GM23338 (cell line): ENCODE results near the gene PSAPL1. TPM values are rescaled to one million over a fixed set of nuclear protein-coding genes. Genes with fewer than 3 reads are reported as not detected.

Source experiments
- ATAC-seq: fragments of 200-7000 bp; cut with Tn5 transposase; 3 replicates; pipeline ENCODE4 v1.9.1; 2020
- DNase-seq: peaks from one replicate; pipeline ENCODE4 v3.0.0-alpha.2; 2015; ENCODE audit warnings: low spot score
- H2AFZ ChIP-seq: fragments of 200-600 bp; sonication (generic); 2 replicates; pipeline ENCODE4 v1.8.0; 2016; ENCODE audit warnings: antibody characterized with exemption, mild to moderate bottlenecking, moderate library complexity
- H3F3A ChIP-seq: fragments of 200-600 bp; sonication (generic); replicated peaks from 2 replicates; pipeline ENCODE4 v1.8.0; 2017; ENCODE audit warnings: antibody characterized with exemption, mixed run types, low read depth
- H3K27ac ChIP-seq: fragments of 200-600 bp; sonication (generic); 2 replicates; pipeline ENCODE4 v1.6.1; 2016; ENCODE audit warnings: low read depth
- H3K27me3 ChIP-seq: fragments of 200-600 bp; sonication (generic); 2 replicates; pipeline ENCODE4 v1.8.0; 2016; ENCODE audit warnings: mild to moderate bottlenecking, mixed run types, moderate library complexity; ENCODE audit not compliant: insufficient read depth
- H3K36me3 ChIP-seq: fragments of 200-600 bp; sonication (generic); 2 replicates; pipeline ENCODE4 v1.8.0; 2016; ENCODE audit warnings: mild to moderate bottlenecking; ENCODE audit not compliant: insufficient read depth
- H3K4me1 ChIP-seq: fragments of 200-600 bp; sonication (generic); 2 replicates; pipeline ENCODE4 v1.8.0; 2016; ENCODE audit warnings: mild to moderate bottlenecking, moderate library complexity; ENCODE audit not compliant: insufficient read depth
- H3K4me2 ChIP-seq: fragments of 200-600 bp; sonication (generic); 2 replicates; pipeline ENCODE4 v1.7.1; 2017; ENCODE audit warnings: mixed run types
- H3K4me3 ChIP-seq: fragments of 200-600 bp; sonication (generic); 2 replicates; pipeline ENCODE4 v1.6.1; 2016; ENCODE audit warnings: mixed run types
- H3K79me2 ChIP-seq: fragments of 200-600 bp; sonication (generic); replicated peaks from 2 replicates; pipeline ENCODE4 v1.8.0; 2017; ENCODE audit warnings: mild to moderate bottlenecking; ENCODE audit not compliant: insufficient read depth
- H3K9me2 ChIP-seq: fragments of 200-600 bp; sonication (generic); 2 replicates; pipeline ENCODE4 v1.8.0; 2017; ENCODE audit not compliant: insufficient read depth
- H4K20me1 ChIP-seq: fragments of 200-600 bp; sonication (generic); replicated peaks from 2 replicates; pipeline ENCODE4 v1.8.0; 2017; ENCODE audit warnings: mild to moderate bottlenecking; ENCODE audit not compliant: insufficient read depth
- H3K27ac Mint-ChIP-seq: 2 replicates; pipeline ENCODE4 v1.8.0; 2020; ENCODE audit warnings: inconsistent platforms, mild to moderate bottlenecking, moderate library complexity, mixed read lengths
- H3K27me3 Mint-ChIP-seq: 3 replicates; pipeline ENCODE4 v1.8.0; 2022; ENCODE audit warnings: low read depth, mild to moderate bottlenecking, moderate library complexity, mixed read lengths, inconsistent platforms; ENCODE audit not compliant: insufficient read depth, poor library complexity
- H3K36me3 Mint-ChIP-seq: 3 replicates; pipeline ENCODE4 v1.8.0; 2021; ENCODE audit warnings: low read depth, mild to moderate bottlenecking, inconsistent platforms, moderate library complexity, mixed read lengths
- H3K4me1 Mint-ChIP-seq: 3 replicates; pipeline ENCODE4 v1.8.0; 2020; ENCODE audit warnings: mild to moderate bottlenecking, inconsistent platforms, mixed read lengths
- H3K4me3 Mint-ChIP-seq: 3 replicates; pipeline ENCODE4 v1.8.0; 2021; ENCODE audit warnings: moderate library complexity, mild to moderate bottlenecking, inconsistent platforms, mixed read lengths
- H3K9me3 Mint-ChIP-seq: 3 replicates; pipeline ENCODE4 v1.8.0; 2020; ENCODE audit warnings: moderate library complexity, mild to moderate bottlenecking, inconsistent platforms, mixed read lengths
- CREB1 ChIP-seq: fragments of 250-450 bp; sonication (Bioruptor Pico); IDR thresholded peaks from 2 replicates; pipeline ENCODE4 v1.5.0; 2020; ENCODE audit warnings: low read depth, mild to moderate bottlenecking, moderate library complexity
- JUNB ChIP-seq: IDR thresholded peaks from one replicate; pipeline ENCODE4 v1.6.1; 2016; ENCODE audit warnings: antibody characterized with exemption; ENCODE audit not compliant: unreplicated experiment
- NANOG ChIP-seq: IDR thresholded peaks from 2 replicates; pipeline ENCODE4 v1.6.1; 2016; ENCODE audit warnings: antibody characterized with exemption, borderline replicate concordance
- POLR2AphosphoS5 ChIP-seq: IDR thresholded peaks from 2 replicates; pipeline ENCODE4 v1.6.1; 2016; ENCODE audit warnings: antibody characterized with exemption, low read depth
- ZNF114 ChIP-seq: fragments of 250-450 bp; sonication (Bioruptor Pico); IDR thresholded peaks from 2 replicates; pipeline ENCODE4 v1.5.0; 2020; ENCODE audit warnings: mild to moderate bottlenecking, moderate library complexity
- ZNF331 ChIP-seq: fragments of 250-450 bp; sonication (Bioruptor Pico); IDR thresholded peaks from 2 replicates; pipeline ENCODE4 v1.5.0; 2020; ENCODE audit warnings: low read depth, mild to moderate bottlenecking, moderate library complexity
- polyA plus RNA-seq: library from polyadenylated mRNA; unstranded; fragments of >200 nt; fragmentation: Nextera tagmentation; extraction: Ambion mirVana; gene quantifications from 2 replicates; pipeline ENCODE4 v1.2.1, GENCODE V29; 2016
- total RNA-seq: library from RNA; depleted of rRNA; stranded (reverse); fragments of >200 nt; shearing (Covaris generic); gene quantifications from 2 replicates; pipeline ENCODE4 v1.2.3, GENCODE V29; 2014
- TF ChIP-seq, protein P1 (sequence below): fragments of 250-450 bp; sonication (Bioruptor Pico); IDR thresholded peaks from 2 replicates; pipeline ENCODE4 v1.5.0; 2020; ENCODE audit warnings: mild to moderate bottlenecking, moderate library complexity
- TF ChIP-seq, protein P2 (sequence below), 2 experiments: fragments of 200-600 bp in 1 of 2; sonication (generic) in 1 of 2; conservative IDR thresholded peaks; 2 replicates each; pipeline versions ENCODE4 v1.5.1 to v1.6.1; 2016 to 2017; ENCODE audit warnings: antibody characterized with exemption in 2 of 2, low read depth in 2 of 2, mild to moderate bottlenecking in 2 of 2, moderate library complexity in 1 of 2
- TF ChIP-seq, protein P3 (sequence below): IDR thresholded peaks from 2 replicates; pipeline ENCODE4 v1.6.1; 2016; ENCODE audit warnings: antibody characterized with exemption

Gene PSAPL1
- total and polyA plus RNA-seq, 2 experiments from 2014 or later = not detected

DNA sequence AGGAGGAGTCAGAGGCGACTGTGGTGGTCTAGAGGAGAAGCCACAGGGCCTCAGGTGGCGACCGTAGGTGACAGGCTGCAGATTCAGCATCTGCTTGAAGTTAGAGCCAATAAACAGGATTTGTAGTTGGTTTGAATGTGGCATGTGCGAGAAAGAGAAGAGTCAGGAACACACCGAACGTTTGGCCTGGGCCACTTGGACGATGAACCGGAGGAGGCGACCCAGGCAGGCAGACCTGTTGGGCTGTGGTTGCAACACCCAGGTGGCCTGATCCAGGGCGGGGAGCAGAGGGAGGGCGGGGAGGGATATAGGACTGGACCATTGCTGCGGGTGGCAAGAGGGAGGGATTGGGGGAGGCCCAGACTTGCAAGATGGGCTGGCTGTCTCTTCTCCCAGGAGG is 10.0 kb upstream of the PSAPL1 start:
- H3K9me3 Mint-ChIP-seq = peaks cover 6% of the 10 kb centered on the region; the same call in 2 of the 3 replicates
- ATAC-seq = no peak
- Histone ChIP-seq H3K9me2 (no peaks in the 10 kb centered on the region), H3K27me3 (no peaks in the 10 kb centered on the region), H3K4me1 (no peaks in the 10 kb centered on the region), H3K4me3 (no peak overlapping the region), H2AFZ (no peak overlapping the region), H3K79me2 (no peaks in the 10 kb centered on the region), H3F3A (no peaks in the 10 kb centered on the region), H4K20me1 (no peaks in the 10 kb centered on the region), H3K4me2 (no peak overlapping the region), H3K27ac (no peak overlapping the region), H3K36me3 (no peaks in the 10 kb centered on the region)
- H3K4me3 Mint-ChIP-seq = no peak overlapping the region
- no peak for TF ChIP-seq CREB1 (CRISPR knock-in tag)
- TF ChIP-seq, protein P1, sequence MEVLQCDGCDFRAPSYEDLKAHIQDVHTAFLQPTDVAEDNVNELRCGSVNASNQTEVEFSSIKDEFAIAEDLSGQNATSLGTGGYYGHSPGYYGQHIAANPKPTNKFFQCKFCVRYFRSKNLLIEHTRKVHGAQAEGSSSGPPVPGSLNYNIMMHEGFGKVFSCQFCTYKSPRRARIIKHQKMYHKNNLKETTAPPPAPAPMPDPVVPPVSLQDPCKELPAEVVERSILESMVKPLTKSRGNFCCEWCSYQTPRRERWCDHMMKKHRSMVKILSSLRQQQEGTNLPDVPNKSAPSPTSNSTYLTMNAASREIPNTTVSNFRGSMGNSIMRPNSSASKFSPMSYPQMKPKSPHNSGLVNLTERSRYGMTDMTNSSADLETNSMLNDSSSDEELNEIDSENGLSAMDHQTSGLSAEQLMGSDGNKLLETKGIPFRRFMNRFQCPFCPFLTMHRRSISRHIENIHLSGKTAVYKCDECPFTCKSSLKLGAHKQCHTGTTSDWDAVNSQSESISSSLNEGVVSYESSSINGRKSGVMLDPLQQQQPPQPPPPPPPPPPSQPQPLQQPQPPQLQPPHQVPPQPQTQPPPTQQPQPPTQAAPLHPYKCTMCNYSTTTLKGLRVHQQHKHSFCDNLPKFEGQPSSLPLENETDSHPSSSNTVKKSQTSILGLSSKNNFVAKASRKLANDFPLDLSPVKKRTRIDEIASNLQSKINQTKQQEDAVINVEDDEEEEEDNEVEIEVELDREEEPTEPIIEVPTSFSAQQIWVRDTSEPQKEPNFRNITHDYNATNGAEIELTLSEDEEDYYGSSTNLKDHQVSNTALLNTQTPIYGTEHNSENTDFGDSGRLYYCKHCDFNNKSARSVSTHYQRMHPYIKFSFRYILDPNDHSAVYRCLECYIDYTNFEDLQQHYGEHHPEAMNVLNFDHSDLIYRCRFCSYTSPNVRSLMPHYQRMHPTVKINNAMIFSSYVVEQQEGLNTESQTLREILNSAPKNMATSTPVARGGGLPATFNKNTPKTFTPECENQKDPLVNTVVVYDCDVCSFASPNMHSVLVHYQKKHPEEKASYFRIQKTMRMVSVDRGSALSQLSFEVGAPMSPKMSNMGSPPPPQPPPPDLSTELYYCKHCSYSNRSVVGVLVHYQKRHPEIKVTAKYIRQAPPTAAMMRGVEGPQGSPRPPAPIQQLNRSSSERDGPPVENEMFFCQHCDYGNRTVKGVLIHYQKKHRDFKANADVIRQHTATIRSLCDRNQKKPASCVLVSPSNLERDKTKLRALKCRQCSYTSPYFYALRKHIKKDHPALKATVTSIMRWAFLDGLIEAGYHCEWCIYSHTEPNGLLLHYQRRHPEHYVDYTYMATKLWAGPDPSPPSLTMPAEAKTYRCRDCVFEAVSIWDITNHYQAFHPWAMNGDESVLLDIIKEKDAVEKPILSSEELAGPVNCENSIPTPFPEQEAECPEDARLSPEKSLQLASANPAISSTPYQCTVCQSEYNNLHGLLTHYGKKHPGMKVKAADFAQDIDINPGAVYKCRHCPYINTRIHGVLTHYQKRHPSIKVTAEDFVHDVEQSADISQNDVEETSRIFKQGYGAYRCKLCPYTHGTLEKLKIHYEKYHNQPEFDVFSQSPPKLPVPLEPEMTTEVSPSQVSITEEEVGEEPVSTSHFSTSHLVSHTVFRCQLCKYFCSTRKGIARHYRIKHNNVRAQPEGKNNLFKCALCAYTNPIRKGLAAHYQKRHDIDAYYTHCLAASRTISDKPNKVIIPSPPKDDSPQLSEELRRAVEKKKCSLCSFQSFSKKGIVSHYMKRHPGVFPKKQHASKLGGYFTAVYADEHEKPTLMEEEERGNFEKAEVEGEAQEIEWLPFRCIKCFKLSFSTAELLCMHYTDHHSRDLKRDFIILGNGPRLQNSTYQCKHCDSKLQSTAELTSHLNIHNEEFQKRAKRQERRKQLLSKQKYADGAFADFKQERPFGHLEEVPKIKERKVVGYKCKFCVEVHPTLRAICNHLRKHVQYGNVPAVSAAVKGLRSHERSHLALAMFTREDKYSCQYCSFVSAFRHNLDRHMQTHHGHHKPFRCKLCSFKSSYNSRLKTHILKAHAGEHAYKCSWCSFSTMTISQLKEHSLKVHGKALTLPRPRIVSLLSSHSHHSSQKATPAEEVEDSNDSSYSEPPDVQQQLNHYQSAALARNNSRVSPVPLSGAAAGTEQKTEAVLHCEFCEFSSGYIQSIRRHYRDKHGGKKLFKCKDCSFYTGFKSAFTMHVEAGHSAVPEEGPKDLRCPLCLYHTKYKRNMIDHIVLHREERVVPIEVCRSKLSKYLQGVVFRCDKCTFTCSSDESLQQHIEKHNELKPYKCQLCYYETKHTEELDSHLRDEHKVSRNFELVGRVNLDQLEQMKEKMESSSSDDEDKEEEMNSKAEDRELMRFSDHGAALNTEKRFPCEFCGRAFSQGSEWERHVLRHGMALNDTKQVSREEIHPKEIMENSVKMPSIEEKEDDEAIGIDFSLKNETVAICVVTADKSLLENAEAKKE (CRISPR knock-in tag) = no peak
- TF ChIP-seq, protein P2, sequence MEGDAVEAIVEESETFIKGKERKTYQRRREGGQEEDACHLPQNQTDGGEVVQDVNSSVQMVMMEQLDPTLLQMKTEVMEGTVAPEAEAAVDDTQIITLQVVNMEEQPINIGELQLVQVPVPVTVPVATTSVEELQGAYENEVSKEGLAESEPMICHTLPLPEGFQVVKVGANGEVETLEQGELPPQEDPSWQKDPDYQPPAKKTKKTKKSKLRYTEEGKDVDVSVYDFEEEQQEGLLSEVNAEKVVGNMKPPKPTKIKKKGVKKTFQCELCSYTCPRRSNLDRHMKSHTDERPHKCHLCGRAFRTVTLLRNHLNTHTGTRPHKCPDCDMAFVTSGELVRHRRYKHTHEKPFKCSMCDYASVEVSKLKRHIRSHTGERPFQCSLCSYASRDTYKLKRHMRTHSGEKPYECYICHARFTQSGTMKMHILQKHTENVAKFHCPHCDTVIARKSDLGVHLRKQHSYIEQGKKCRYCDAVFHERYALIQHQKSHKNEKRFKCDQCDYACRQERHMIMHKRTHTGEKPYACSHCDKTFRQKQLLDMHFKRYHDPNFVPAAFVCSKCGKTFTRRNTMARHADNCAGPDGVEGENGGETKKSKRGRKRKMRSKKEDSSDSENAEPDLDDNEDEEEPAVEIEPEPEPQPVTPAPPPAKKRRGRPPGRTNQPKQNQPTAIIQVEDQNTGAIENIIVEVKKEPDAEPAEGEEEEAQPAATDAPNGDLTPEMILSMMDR (conservative IDR thresholded peaks at IDR 0.05; ENCODE audit: low read depth in 2 of 2) = no peak
- TF ChIP-seq POLR2AphosphoS5 = no peak
- TF ChIP-seq ZNF331 (CRISPR knock-in tag) = no peak
- TF ChIP-seq NANOG = no peak
- TF ChIP-seq, protein P3, sequence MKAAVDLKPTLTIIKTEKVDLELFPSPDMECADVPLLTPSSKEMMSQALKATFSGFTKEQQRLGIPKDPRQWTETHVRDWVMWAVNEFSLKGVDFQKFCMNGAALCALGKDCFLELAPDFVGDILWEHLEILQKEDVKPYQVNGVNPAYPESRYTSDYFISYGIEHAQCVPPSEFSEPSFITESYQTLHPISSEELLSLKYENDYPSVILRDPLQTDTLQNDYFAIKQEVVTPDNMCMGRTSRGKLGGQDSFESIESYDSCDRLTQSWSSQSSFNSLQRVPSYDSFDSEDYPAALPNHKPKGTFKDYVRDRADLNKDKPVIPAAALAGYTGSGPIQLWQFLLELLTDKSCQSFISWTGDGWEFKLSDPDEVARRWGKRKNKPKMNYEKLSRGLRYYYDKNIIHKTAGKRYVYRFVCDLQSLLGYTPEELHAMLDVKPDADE = no peak
- no peak for TF ChIP-seq JUNB
- no peak for TF ChIP-seq ZNF114 (CRISPR knock-in tag)
- H3K4me1 Mint-ChIP-seq = peaks cover 19% of the 10 kb centered on the region
- peaks cover 8% of the 10 kb centered on the region for H3K27me3 Mint-ChIP-seq
- H3K36me3 Mint-ChIP-seq = no peaks in the 10 kb centered on the region; the same call in 2 of the 3 replicates
- DNase-seq = no peak
- no peak overlapping the region for H3K27ac Mint-ChIP-seq
